ENCODE results near the gene CPN1.

CPN1 gene

GRCh38 chr10:100053686-100054460, 27.8 kb downstream of the CPN1 start:
- TF ChIP-seq ZNF274 (IDR thresholded peaks at IDR 0.05; ENCODE audit: low read depth, low read length), result no peak
- no peak overlapping the region for H3K4me3 ChIP-seq (ENCODE audit: low read length)

DNA sequence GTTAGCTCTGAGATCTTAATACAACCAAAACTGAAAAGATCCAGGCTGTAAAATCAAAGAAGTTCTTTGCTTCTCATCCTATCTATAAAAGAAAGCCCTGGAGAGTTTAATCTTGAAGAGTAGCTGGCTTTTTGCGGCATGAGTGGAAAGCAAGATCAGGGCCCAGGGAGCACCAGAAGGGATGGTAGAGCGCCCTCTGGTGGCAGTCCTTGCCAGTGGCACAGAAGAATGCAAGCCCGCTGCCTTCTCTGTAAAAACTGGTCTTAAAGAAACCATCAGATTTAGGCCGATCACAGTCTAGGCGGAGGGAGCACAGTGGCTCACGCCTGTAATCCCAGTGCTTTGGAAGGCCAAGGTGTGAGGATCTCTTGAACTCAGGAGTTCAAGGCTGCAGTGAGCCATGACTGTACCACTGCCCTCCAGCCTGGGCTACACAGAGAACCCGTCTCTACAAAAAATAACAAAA, 35.6 kb downstream of the CPN1 start:
- TF ChIP-seq ZNF274 (IDR thresholded peaks at IDR 0.05; ENCODE audit: low read depth, low read length), result no peak
- H3K4me3 ChIP-seq (ENCODE audit: low read length), result no peak overlapping the region

- TF ChIP-seq ZNF274 (IDR thresholded peaks at IDR 0.05; ENCODE audit: low read depth, low read length), result no peak
- no peak overlapping the region for H3K4me3 ChIP-seq (ENCODE audit: low read length)
These were observed 36.1 kb downstream of the CPN1 start for GRCh38 chr10:100045592-100045991.

DNA sequence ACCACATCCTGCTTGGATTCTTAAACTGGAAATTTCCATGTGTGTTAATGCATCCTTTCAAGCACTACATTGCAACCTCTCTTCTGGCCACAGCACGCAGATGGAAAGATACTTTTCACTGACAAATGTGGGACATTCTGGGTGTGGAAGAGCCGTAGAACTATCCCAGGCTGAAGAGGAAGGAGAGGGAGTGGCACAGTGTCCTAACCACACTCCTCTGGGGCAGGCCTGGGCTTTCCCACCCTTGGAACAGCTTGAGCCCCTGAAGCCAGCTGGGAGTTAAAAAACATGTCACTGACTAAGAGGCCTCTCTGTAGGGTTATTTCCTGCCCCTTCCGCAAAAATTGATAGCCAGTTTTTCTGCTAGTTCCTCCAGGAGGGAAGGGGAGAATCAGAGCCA, 37.9 kb downstream of the CPN1 start:
- TF ChIP-seq ZNF274 (IDR thresholded peaks at IDR 0.05; ENCODE audit: low read depth, low read length), result no peak
- no peak overlapping the region for H3K4me3 ChIP-seq (ENCODE audit: low read length)

- no peak overlapping the region for H3K4me3 ChIP-seq (ENCODE audit: low read length)
- TF ChIP-seq ZNF274 (IDR thresholded peaks at IDR 0.05; ENCODE audit: low read depth, low read length), result no peak
These were observed 38.3 kb downstream of the CPN1 start for GRCh38 chr10:100043344-100043743.

GRCh38 chr10:100041306-100042002, 40.2 kb downstream of the CPN1 start:
- H3K4me3 ChIP-seq (ENCODE audit: low read length), result no peak overlapping the region
- no peak for TF ChIP-seq ZNF274 (IDR thresholded peaks at IDR 0.05; ENCODE audit: low read depth, low read length)

DNA sequence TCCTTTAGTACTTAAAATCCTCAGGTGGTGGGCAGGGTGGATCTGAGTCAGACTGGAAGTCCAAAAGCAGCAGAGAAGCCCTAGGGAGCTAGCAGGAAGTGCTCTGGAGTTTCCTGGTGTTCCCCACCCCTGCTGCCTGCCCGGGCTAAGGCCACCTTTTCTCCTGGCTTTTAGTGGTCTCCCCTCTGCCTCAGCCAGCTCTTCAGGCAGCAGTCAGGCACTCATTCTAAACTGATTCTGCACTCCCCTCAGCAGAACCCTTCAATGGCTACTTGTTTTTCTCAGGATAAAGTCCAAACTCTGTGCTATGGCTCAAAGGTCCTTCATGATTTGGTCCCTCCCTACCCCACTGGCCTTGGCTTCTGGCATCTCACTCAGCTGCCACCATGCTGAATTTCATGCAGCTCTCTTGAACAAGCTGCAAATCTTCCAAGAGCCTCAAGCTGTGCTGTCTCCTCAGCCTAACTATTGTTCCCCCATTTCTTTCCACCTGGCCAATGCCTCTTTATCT, 43.1 kb downstream of the CPN1 start:
- H3K4me3 ChIP-seq (ENCODE audit: low read length), result no peak overlapping the region
- no peak for TF ChIP-seq ZNF274 (IDR thresholded peaks at IDR 0.05; ENCODE audit: low read depth, low read length)

DNA sequence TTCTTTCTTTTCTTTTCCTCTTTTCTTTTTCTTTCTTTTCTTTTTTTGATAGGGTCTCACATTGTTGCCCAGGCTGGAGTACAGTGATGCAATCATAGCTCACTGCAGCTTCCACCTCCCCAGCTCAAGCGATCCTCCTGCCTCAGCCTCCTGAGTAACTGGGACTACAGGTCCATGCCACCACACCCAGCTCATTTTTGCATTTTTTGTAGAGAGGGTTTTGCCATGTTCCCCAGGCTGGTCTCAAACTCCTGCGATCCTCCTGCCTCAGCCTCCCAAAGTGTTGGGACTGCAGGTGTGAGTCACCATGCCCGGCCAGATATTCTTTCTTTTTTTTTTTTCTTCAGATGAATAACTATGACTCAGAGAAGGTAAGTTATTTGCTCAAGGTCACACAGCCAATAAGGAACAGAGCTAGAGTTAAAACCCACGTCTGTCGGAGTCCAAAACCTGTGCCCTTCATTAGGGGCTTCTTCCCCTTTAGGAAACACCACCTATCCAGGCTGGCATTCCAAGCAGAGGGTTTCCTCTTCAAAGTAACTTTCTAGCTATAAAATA, 43.8 kb downstream of the CPN1 start:
- H3K4me3 ChIP-seq (ENCODE audit: low read length), result no peak overlapping the region
- no peak for TF ChIP-seq ZNF274 (IDR thresholded peaks at IDR 0.05; ENCODE audit: low read depth, low read length)

- TF ChIP-seq ZNF274 (IDR thresholded peaks at IDR 0.05; ENCODE audit: low read depth, low read length), result no peak
- H3K4me3 ChIP-seq (ENCODE audit: low read length), result no peak overlapping the region
These were observed 44.8 kb downstream of the CPN1 start for GRCh38 chr10:100036850-100037249.

GRCh38 chr10:100033766-100034418, 47.8 kb downstream of the CPN1 start:
- TF ChIP-seq ZNF274 (IDR thresholded peaks at IDR 0.05; ENCODE audit: low read depth, low read length), result no peak
- H3K4me3 ChIP-seq (ENCODE audit: low read length), result no peak overlapping the region

GRCh38 chr10:100027416-100027815, 54.3 kb downstream of the CPN1 start:
- no peak for TF ChIP-seq ZNF274 (IDR thresholded peaks at IDR 0.05; ENCODE audit: low read depth, low read length)
- H3K4me3 ChIP-seq (ENCODE audit: low read length), result no peak overlapping the region

GRCh38 chr10:100025576-100025975, 56.1 kb downstream of the CPN1 start:
- no peak for TF ChIP-seq ZNF274 (IDR thresholded peaks at IDR 0.05; ENCODE audit: low read depth, low read length)
- H3K4me3 ChIP-seq (ENCODE audit: low read length), result no peak overlapping the region

GRCh38 chr10:100024748-100025147, 56.9 kb downstream of the CPN1 start:
- H3K4me3 ChIP-seq (ENCODE audit: low read length), result no peak overlapping the region
- no peak for TF ChIP-seq ZNF274 (IDR thresholded peaks at IDR 0.05; ENCODE audit: low read depth, low read length)

DNA sequence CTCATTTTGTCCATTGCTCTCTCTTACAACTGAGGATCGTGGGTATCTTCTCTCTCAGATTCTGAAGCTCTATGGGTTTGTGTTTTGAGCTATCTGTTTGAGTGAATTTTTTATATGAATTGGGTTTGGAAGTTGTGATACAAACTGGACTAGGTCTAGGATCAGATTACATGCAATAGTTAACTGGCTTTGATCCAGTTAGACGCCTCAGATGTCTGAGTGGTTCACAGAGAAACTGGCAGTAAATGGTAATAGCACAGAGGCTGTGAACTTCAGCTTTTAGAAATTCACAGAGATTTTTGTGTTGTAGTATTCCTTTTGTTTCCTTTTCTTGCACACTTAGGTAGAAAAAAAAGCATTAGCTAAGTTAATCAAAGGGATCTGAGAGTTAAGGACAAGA, 59.3 kb downstream of the CPN1 start:
- no peak for TF ChIP-seq ZNF274 (IDR thresholded peaks at IDR 0.05; ENCODE audit: low read depth, low read length)
- no peak overlapping the region for H3K4me3 ChIP-seq (ENCODE audit: low read length)

Data from GM08714 (cell line).